Measurements from ENCODE around the gene JAKMIP2. TPM values are rescaled to one million over a fixed set of nuclear protein-coding genes. Genes with fewer than 3 reads are reported as not detected.

The JAKMIP2 gene
- total RNA-seq, 1 experiment from 2014 or later = 6.4 TPM

DNA sequence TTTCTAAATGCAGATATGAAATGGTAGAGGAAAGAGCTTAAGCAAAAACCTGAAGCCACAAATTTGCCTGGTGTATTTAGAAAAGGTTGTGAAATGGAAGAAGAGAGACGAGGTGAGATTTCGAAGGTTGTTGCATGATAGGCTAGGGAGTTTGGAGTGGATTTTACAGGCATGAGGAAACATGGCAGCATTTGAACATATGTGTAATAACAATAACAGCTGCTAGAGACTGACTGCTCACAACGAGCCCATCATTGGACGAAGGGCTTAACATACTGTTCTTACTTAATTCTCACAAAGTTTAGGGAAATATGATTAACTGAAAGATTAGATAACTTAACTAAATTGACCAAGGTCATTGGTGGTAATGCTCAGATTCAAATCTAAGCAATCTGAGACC lies 108.1 kb downstream of the JAKMIP2 start:
- no peak overlapping the region for H3K27ac Mint-ChIP-seq
- WGBS (ENCODE audit: extremely low coverage, insufficient read length, low lambda C conversion rate) = 100% methylated on average over 2 of the region's 4 CpGs
- TF ChIP-seq, protein P1, sequence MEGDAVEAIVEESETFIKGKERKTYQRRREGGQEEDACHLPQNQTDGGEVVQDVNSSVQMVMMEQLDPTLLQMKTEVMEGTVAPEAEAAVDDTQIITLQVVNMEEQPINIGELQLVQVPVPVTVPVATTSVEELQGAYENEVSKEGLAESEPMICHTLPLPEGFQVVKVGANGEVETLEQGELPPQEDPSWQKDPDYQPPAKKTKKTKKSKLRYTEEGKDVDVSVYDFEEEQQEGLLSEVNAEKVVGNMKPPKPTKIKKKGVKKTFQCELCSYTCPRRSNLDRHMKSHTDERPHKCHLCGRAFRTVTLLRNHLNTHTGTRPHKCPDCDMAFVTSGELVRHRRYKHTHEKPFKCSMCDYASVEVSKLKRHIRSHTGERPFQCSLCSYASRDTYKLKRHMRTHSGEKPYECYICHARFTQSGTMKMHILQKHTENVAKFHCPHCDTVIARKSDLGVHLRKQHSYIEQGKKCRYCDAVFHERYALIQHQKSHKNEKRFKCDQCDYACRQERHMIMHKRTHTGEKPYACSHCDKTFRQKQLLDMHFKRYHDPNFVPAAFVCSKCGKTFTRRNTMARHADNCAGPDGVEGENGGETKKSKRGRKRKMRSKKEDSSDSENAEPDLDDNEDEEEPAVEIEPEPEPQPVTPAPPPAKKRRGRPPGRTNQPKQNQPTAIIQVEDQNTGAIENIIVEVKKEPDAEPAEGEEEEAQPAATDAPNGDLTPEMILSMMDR (conservative IDR thresholded peaks at IDR 0.05) = no peak
- H3K27ac ChIP-seq (ENCODE audit: insufficient read length, low read depth, low read length) = no peak overlapping the region
- H3K4me1 Mint-ChIP-seq = no peaks in the 10 kb centered on the region
- H3K4ac ChIP-seq (ENCODE audit: low read depth, low read length) = no peak overlapping the region
- H3K9me3 Mint-ChIP-seq = no peaks in the 10 kb centered on the region
- no peaks in the 10 kb centered on the region for H3K27me3 ChIP-seq (ENCODE audit: insufficient read depth, low read length)
- no peak overlapping the region for H2BK15ac ChIP-seq (ENCODE audit: low read depth, low read length)
- H4K91ac ChIP-seq (ENCODE audit: insufficient read length, low read depth, low read length) = no peak overlapping the region
- H3K4me2 ChIP-seq (ENCODE audit: insufficient read depth, insufficient read length, low read length) = no peak overlapping the region
- H2BK12ac ChIP-seq (ENCODE audit: insufficient read length, low read depth, low read length) = no peak overlapping the region
- H3K27me3 Mint-ChIP-seq (ENCODE audit: low read depth) = no peaks in the 10 kb centered on the region
- H3K9me3 ChIP-seq (ENCODE audit: control insufficient read depth, low read depth, low read length) = no peaks in the 10 kb centered on the region
- no peak overlapping the region for H3K23ac ChIP-seq (ENCODE audit: insufficient read length, low read depth, low read length)
- no peak overlapping the region for H2AFZ ChIP-seq (ENCODE audit: low read length)
- H4K8ac ChIP-seq (replicated peaks; ENCODE audit: insufficient read length, low read depth, low read length) = no peak overlapping the region
- no peak for DNase-seq
- no peak overlapping the region for H3T11ph ChIP-seq (ENCODE audit: low read length)
- H3K9ac ChIP-seq (ENCODE audit: extremely low read depth, insufficient read length, low read length) = no peak overlapping the region
- H2BK20ac ChIP-seq (ENCODE audit: low read depth, low read length, poor library complexity, severe bottlenecking) = no peak overlapping the region
- H3K79me1 ChIP-seq (ENCODE audit: insufficient read depth, low read depth, low read length, poor library complexity, severe bottlenecking) = no peaks in the 10 kb centered on the region
- no peak overlapping the region for H2AK5ac ChIP-seq (ENCODE audit: insufficient read length, low read length)
- H3K79me2 ChIP-seq (ENCODE audit: insufficient read depth, low read length) = no peaks in the 10 kb centered on the region
- no peak overlapping the region for H2BK120ac ChIP-seq (ENCODE audit: low read depth, low read length, poor library complexity, severe bottlenecking)
- H3K56ac ChIP-seq (ENCODE audit: insufficient read length, low read depth, low read length) = no peak overlapping the region
- H4K5ac ChIP-seq (ENCODE audit: insufficient read length, low read depth, low read length) = no peak overlapping the region
- H3K23me2 ChIP-seq (ENCODE audit: insufficient read length, low read depth, low read length, poor library complexity, severe bottlenecking) = no peaks in the 10 kb centered on the region
- H3K18ac ChIP-seq (ENCODE audit: insufficient read length, low read depth, low read length) = no peak overlapping the region
- no peak overlapping the region for H2BK5ac ChIP-seq (ENCODE audit: insufficient read length, low read length)
- no peaks in the 10 kb centered on the region for H4K20me1 ChIP-seq (ENCODE audit: control insufficient read depth, insufficient read depth, insufficient read length)
- no peak overlapping the region for H3K14ac ChIP-seq (ENCODE audit: insufficient read depth, low read length)
- no peaks in the 10 kb centered on the region for H3K4me1 ChIP-seq (ENCODE audit: insufficient read depth, low read length)
- no peak overlapping the region for H3K4me3 Mint-ChIP-seq
- peaks cover 12 to 24% (median 13%) of the 10 kb centered on the region in 3 experiments; a peak in 6 of 7 replicates for H3K36me3 Mint-ChIP-seq (ENCODE audit: insufficient read depth in 1 of 3, low read depth in 3 of 3)
